Ishikawa (cell line): ENCODE data around the gene PSMB5.

Experiments used
- TCF12 ChIP-seq: IDR thresholded peaks from 2 replicates; pipeline ENCODE4 v1.6.1; 2012; ENCODE audit warnings: low read depth
- TEAD4 ChIP-seq: IDR thresholded peaks from 2 replicates; pipeline ENCODE4 v1.6.1; 2012
- YY1 ChIP-seq: IDR thresholded peaks from 2 replicates; pipeline ENCODE4 v1.6.1; 2012; ENCODE audit warnings: low read depth
- ZBTB7A ChIP-seq: IDR thresholded peaks from 2 replicates; pipeline ENCODE4 v1.6.1; 2012; ENCODE audit warnings: low read depth

DNA sequence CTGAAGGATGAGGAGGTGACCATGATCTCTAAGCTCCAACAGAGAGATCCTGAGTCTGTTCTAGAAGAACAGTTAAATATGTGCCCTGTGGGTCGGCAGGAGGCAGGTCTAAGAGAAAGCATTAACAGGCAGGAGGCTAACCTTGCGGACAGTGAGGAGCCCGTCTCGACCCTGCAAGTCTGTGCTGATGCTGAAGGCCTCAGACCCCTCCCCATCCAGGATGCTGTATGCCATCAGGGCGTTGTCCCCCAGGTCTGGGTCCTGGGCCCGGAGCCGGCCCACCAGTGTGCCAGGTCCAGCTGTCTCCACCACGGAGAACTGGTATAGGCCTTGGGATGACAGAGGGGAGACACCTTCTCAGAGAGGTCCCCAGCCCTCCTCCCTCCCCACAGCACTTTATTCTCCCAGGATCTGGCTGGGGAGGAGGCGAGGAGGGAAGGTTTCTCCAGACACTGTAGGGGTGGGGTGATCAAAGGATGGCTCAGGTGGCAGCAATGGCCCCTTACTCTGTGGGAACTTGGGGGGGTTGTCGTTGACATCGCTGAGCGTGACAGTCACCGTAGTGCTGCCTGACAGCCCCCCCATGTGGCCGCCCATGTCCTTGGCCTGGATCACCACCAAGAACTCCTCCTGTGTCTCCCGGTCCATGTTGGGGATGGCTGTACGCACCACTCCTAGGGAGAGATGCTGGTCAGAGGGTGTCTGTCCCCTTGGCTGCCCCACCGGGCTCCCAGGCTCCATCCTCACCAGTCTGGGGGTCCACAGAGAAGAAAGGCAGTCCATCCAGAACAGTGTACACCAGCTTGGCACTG, 19.5 kb upstream of the PSMB5 start:
- TF ChIP-seq YY1: no peak
- no peak for TF ChIP-seq TEAD4
- TF ChIP-seq ZBTB7A: no peak
- TF ChIP-seq TCF12: no peak
